Measurements from ENCODE around the gene TWIST2. TPM values are rescaled to one million over a fixed set of nuclear protein-coding genes. Genes with fewer than 3 reads are reported as not detected.

Gene TWIST2
- total RNA-seq, 3 donors from 2014 or later = 1.1 to 13.4 (median 3.1) TPM

GRCh38 chr2:238879043-238879442 is 31.2 kb downstream of the TWIST2 start:
- Histone ChIP-seq H3K9me3 (no peaks in the 10 kb centered on the region), H3K36me3 (ENCODE audit: low read depth) (no peaks in the 10 kb centered on the region), H3K4me1 (ENCODE audit: low read depth) (no peaks in the 10 kb centered on the region), H3K4me3 (no peak overlapping the region)
- TF ChIP-seq CTCF (IDR thresholded peaks at IDR 0.05) = no peak
- intact Hi-C loops (cut with DNase I, micrococcal nuclease) = no loop called here
- DNase-seq = no peak
- ATAC-seq = no peak

- DNase-seq (no peak), ATAC-seq (peak; percentile 19)
- intact Hi-C loops (cut with DNase I, micrococcal nuclease) = no loop called here
- Histone ChIP-seq H3K36me3 (ENCODE audit: low read depth) (no peaks in the 10 kb centered on the region), H3K4me3 (no peak overlapping the region), H3K9me3 (no peaks in the 10 kb centered on the region), H3K4me1 (ENCODE audit: low read depth) (no peaks in the 10 kb centered on the region)
- TF ChIP-seq CTCF (IDR thresholded peaks at IDR 0.05) = no peak
These were observed 31.9 kb downstream of the TWIST2 start for GRCh38 chr2:238879621-238880377.

- intact Hi-C loops (cut with DNase I, micrococcal nuclease) = no loop called here
- DNase-seq (no peak), ATAC-seq (peak; percentile 27)
These were observed 33.6 kb downstream of the TWIST2 start for GRCh38 chr2:238881353-238882081.

GRCh38 chr2:238882082-238882755 is 34.3 kb downstream of the TWIST2 start:
- no peaks in the 10 kb centered on the region for H3K36me3 ChIP-seq (ENCODE audit: low read depth)
- no peak overlapping the region for H3K4me3 ChIP-seq
- no peaks in the 10 kb centered on the region for H3K9me3 ChIP-seq
- H3K4me1 ChIP-seq (ENCODE audit: low read depth) = no peaks in the 10 kb centered on the region
- ATAC-seq (no peak), DNase-seq (no peak)
- no peak for TF ChIP-seq CTCF (IDR thresholded peaks at IDR 0.05)
- intact Hi-C loops (cut with DNase I, micrococcal nuclease) = no loop called here

More at GRCh38 chr2:238881353-238882081, 33.6 kb downstream of the TWIST2 start:
- Histone ChIP-seq H3K36me3 (ENCODE audit: low read depth) (no peaks in the 10 kb centered on the region), H3K9me3 (no peaks in the 10 kb centered on the region), H3K4me1 (ENCODE audit: low read depth) (no peaks in the 10 kb centered on the region), H3K4me3 (no peak overlapping the region)
- no peak for TF ChIP-seq CTCF (IDR thresholded peaks at IDR 0.05)

GRCh38 chr2:238883421-238883901 is 35.6 kb downstream of the TWIST2 start:
- no peak for ATAC-seq
- H3K4me3 ChIP-seq = no peak overlapping the region

More at GRCh38 chr2:238883421-238883901, 35.6 kb downstream of the TWIST2 start:
- Histone ChIP-seq H3K4me1 (ENCODE audit: low read depth) (no peaks in the 10 kb centered on the region), H3K9me3 (no peaks in the 10 kb centered on the region), H3K36me3 (ENCODE audit: low read depth) (no peaks in the 10 kb centered on the region)
- intact Hi-C loops (cut with DNase I, micrococcal nuclease) = no loop called here
- no peak for DNase-seq
- TF ChIP-seq CTCF (IDR thresholded peaks at IDR 0.05) = no peak

Measured in mucosa of descending colon (tissue), 3 donors.